Non-pigmented ciliary epithelial cell (primary cell): ENCODE results near the gene CTSO.
"Not testable (repeated sequence)": the region's sequence is repeated elsewhere in the genome, so short reads cannot be mapped to it uniquely, and the experiment has no call there.

Experiments
- DNase-seq: peaks from one replicate; pipeline ENCODE4 v3.0.0-alpha.2; 2010; ENCODE audit warnings: low read depth

Gene CTSO

DNA sequence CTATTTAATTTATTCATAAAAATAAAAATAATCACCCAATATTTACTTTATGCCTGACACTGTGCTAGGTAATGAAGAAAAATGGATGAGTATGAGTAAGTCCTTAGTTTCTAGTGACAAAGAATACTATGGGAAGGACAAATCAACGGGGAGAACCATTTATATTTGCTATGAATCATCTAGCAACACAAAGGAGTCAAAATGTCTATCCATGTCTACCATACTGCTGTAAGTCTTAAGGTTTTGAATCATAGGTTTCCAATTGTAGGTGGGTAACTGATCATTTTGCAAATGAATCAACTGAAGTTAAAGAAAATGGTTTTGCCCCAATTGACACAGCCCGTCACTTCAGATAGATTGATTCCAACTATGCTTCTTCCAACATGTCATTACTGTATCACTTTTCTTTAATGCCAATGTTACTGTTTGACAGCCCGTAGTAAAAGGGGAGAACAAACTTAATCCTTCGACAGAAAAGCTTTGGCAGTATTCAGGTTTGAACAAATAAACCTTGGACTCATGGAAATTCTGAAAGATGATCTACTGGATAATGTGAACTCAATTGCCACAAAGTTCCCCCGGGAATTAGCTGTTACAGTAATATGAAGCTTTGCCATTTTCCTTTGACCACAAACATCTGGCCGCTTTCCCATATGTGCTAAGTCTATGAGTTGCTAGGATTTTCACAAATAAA lies 47.0 kb downstream of the CTSO start:
- DNase-seq = peak; percentile 93

DNA sequence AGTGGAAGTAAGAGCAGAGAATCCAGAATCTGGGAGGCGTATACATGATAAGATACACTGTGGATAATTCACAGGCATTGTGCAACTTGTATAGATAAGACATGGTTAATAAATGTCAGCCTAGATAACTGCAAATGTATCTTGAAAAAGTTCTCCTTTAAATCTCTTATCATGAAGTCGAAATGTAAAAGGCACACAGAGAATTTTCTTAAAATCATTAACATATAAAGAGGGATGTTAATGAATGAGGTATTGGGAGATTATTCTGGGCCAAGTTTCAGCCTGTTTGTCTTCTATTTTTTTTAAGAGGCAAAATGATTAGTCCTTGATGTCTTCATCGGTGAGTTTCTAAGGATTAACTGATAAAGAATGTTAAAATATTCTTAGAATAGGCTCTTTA lies 49.3 kb downstream of the CTSO start:
- DNase-seq = no peak

DNA sequence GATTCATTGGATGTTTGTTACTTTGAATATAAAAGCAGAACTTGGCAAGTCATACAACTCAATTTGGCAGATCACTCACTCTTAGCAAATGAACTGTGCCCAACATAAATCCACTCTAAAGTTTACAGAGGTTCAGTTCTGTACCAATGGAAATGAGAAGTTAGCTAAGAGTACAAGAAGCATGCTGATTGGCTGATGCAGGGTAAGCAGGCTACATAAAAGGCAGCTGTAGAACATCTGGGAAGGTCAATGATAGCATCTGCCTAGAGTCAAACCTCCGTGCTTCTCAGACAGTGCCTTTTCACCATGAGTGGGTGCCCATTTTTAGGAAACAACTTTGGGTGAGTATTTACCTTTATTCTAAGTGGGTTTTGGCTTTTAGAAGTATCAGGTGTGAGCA lies 50.2 kb downstream of the CTSO start, which contains the start of gene TDO2:
TDO2 (plus strand) TSS at position 244 of the 400 bp plus-strand sequence; CDS start at position 307, 63 bp downstream.
- no peak for DNase-seq

DNA sequence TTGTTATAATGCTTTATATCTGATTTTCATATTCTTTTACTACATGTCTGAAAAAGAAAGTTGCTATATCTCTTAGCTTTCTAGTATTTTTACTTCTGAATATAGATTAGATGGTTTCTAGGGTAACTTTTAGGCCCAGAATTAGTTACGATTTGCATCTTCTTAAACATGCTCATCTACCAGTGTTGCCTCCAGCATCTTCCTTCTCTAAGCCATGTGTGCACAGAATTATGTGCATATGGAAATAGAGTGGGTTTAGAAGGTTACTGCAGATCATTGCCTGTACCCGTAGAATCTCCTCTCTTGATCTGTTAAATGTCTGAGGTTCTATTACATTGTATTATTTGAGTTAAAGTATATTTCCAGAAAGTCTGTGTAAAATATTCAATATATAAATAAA lies 52.7 kb downstream of the CTSO start:
- no peak for DNase-seq

DNA sequence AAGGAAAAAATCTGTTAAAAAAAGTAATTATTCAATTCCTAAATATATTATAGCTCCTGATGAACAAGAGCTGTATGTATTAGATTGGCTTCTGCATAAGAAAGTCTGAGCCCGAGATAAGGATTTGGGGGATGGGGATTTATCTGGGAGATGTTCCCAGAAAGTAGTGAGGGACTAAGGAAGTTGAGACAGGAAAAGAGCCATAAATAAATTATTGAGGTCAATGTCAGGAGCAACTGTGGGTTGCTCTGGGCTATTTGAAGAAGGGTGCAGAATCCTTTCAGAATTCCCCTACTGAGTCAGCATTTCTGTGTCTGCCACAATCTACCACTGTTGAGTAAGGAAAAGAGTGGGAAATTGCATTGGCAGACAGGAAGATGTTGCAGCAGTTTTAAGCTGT lies 53.3 kb downstream of the CTSO start:
- no peak for DNase-seq

DNA sequence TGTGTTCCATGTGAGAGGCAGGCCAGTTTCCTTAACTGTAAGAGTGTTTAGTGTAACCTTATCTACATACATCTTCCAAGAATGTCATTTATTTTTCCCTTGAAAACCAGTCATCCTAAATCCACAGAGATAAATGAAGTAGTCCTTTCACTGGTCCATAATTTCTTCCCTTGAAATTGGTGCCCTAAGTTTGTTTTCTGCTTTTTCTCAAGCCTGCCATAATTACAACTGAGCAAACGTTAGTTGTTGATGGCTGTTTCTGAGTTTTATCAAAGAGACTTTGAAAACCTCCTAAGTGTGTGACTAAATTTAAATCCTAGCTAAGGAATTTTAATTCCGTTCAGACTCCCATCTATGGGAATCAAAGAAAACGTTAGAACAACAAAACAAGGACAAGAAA lies 53.8 kb downstream of the CTSO start:
- no peak for DNase-seq

DNA sequence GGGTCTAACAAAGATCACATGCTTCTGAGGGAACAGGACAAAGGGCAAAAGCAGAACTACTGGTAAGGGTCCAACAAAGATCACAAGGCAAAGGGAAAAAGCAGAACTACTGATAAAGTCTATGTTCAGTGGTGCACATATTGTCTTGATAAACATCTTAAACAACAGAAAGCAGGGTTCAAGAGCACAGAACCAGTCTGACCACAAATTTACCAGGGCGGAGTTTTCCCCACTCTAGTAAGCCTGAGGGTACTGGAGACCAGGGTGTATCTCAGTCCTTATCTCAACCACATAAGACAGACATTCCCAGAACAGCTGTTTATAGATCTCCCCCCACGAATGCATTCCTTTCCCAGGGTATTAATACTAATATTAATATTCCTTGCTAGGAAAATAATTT lies 55.3 kb downstream of the CTSO start:
- DNase-seq = not testable (repeated sequence)

DNA sequence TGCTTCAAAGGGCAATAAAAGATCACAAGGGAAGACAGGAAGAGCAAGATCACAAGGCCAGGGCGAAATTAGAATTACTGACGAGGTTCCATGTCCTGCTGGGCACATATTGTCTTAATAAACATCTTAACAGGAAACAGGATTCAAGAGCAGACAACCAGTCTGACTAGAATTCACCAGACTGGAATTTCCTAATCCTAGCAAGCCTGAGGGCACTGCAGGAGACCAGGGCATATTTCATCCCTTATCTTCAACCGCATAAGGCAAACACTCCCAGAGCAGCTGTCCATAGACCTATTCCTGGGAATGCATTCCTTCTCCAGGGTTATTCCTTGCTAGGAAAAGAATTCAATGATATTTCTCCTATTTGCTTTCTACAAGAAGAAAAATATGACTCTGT lies 62.6 kb downstream of the CTSO start:
- no peak for DNase-seq

DNA sequence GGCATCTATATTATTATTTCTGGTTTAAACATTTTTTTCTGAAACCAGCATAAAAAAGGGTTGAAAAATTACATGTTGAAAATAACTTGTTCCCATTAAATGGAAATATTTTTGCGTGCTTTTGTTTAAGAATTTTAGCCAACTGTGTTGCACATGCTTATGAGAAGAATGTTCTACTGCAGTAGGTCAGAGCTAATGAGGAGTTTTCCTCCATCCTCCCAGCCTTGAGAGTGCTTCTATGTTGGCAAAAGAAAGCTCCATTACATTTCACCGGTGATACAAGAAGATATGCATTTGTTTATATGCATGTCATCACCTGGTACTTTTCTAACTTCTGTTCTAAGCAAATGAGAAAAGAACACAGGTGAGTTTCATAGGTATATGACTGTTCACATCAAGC lies 63.7 kb downstream of the CTSO start:
- DNase-seq = no peak

DNA sequence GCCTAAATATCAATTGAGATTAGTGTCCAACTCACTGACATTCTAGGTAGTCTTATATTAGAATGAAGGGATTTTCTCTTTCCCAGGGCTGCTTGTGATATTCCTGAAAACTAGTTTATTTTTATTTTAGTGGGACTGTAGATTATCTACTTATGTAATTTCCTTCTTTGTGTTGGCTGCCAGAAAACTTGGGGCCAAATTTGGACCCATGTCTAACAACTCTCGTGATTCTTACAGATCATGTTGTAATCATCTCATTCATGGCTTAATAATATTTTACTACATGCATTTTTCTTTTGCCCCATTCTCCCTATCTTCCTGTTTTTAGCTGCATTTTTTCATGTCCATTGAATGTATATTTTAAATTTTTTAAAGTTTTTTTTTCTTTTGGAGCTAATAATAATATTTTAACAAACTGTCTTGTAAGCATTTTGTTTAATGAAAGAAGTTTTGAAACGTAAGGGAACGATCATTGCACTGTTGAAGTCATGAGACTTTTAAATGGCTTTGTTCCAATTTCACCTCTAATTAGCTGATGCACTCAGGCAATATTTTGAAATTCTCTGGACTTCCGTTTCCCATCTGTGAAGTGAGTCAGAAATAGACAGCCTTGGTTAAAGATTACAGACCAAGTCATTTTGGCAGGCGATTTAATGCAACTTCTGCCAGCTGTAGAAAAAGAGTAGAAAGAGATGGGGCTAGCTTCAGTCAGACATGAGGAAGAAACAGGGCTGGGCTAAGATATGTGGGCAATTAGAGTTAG lies 64.5 kb downstream of the CTSO start:
- peak; percentile 71 for DNase-seq

DNA sequence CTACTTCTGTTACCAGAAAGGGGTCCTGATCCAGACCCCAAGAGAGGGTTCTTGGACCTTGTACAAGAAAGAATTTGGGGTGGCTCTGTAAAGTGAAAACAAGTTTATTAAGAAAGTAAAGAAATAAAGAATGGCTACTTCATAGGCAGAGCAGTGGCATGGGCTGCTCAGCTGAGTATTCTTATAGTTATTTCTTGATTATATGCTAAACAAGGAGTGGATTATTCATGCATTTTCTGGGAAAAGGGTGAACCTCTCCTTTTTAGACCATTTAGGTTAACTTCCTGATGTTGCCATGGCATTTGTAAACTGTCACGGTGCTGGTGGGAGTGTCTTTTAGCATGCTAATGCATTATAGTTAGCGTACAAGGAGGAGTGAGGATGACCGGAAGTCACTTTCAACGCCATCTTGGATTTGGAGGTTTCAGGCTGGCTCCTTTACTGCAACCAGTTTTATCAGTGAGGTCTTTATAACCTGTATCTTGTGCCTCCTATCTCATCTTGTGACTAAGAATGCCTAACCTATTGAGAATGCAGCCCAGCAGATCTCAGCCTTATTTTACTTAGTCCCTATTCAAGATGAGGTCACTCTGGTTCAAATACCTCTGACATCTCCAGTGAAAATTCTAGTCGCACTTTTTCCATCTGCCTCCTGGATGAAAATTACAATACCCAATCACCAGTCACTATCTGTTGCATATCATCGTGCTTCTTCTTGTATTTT lies 65.7 kb downstream of the CTSO start:
- DNase-seq = no peak

DNA sequence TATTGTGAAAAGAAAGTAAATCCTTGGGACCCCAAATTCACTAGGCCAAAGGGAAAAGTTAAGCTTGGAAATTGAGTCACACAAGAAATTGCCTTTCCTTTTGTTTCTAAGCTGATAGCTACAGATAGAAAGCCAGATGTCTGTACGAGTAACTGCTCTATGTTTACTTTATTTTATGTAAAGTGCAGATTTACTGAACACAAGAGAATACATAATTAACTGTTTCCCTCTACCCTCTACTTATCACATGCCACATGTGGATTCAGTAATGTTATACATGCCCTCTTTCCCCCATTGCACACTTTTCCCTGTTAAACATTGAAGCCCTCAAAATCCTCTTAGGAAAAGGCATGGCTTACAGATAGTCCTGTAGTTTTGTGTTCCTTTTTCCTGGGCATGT lies 66.6 kb downstream of the CTSO start:
- DNase-seq = no peak

DNA sequence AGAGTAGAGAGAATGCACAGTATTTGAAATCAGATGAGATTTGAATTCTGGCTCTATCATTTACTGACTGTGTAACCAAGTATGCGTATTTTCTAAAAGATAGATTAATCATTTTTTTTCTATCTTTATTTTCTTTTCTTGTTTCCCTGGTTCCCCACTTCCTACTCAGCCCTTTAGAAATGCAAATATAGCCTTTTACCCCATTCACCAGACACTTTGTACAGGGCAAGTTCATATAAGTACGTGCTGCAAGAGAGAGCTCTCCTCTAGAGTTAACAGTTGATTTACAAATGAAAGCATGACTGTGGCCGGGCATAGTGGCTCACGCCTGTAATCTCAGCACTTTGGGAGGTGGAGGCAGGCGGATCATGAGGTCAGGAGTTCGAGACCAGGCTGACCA lies 68.0 kb downstream of the CTSO start:
- DNase-seq = no peak

DNA sequence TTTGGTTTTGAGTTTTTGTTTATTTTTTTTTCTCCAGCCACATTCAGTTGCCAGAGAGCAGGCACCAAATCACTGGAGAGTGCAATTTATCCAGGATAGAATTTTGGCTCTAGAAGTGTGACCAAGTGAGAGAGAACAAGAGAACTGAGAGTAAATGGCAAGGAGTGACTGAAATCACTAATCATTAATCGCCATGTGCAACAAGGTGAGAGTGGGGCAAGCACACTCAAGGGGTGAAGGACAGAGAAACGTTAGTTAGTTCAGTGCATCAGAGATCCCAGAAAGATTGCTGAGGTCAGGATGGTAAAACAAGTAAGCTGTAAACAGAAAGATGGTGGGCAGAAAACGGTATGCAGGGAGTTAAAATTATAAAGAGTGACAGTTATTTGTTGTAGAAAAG lies 69.8 kb downstream of the CTSO start:
- DNase-seq = no peak

DNA sequence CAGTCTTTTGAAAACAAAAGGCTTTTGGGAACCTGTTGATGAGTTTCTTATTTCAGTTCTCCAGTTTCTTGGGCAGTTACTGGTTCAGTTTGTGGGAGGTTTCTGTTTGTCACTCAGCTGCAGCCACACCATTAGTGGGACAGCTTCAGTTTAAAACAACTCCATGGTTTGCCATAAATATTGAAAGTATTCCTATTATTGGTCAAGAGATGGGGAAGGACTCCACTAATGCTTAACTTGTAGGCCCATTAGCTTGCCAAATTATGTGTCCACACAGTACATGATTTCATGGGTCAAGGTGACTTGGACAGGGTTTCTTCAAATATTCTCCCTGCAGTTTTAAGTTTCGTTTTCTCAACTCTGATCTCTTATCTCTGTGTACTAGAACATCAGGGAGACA lies 72.1 kb downstream of the CTSO start:
- no peak for DNase-seq

DNA sequence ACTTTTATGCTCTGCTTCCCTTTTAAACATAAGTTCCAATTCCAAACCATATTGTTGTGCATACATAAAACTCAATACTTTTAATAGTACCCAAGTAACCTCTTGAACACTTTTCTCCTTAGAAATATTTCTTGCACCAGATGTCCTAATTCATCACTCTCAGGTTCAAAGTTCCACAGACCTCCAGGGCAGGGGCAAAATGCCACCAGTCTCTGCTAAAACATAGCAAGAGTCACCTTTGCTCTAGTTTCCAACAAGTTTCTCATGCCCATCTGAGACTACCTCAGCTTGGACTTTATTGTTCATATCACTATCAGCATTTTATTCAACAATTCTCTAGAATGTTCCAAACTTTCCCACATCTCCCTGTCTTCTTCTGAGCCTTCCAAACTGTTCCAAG lies 73.9 kb downstream of the CTSO start:
- no peak for DNase-seq

DNA sequence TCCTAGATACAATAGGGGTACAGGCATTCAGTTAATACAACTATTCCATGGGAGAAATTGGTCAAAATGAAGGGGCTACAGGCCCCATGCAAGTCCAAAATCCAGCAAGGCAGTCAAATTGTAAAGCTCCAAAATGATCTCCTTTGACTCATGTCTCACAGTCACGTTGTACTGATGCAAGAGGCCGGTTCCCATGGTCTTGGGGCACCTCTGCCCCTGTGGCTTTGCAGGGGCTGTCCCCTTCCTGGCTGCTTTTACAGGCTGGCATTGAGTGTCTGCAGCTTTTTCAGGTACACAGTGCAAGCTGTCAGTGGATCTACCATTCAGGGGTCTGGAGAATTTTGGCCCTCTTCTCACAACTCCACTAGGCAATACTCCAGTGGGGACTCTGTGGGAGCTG lies 75.1 kb downstream of the CTSO start:
- DNase-seq = no peak

DNA sequence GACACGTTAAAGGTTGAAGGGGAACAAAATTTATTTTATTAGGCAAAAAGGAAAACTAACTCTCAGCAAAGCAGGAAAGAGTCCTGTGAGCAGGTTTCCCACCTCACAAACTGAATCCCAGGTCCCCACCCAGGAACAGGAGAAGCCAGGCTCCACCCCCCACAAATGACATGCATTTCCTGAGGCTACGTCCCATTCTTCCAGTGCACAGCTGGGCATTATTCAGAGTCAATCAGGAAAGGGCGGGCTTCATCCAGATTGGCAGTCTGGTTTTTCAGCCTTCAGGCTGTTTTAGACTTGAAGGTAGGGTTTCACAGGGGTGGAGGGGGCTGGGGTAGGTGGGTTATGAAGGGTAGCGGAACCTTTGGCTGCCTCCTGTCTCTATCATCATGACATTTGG lies 75.7 kb downstream of the CTSO start:
- DNase-seq = no peak

DNA sequence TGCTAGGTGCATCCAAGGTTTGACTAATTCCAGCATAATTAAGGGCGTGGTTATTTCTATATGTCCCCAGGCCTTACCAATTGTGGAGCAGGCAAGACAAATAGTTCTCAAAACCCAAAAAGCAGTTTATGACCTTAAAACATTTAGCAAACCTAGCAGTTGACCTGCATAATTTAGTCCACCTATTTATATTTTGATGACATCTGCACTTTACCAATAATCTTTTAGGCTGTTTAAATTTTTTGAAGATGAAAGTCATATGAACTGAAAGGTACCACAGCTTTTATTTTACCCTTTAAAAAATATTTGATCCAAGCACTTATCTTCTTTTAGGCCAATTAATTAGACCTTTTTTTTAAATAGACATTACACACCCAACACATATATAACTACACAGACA lies 77.8 kb downstream of the CTSO start:
- no peak for DNase-seq
